ENCODE measurements around the gene HDAC4.

DNA sequence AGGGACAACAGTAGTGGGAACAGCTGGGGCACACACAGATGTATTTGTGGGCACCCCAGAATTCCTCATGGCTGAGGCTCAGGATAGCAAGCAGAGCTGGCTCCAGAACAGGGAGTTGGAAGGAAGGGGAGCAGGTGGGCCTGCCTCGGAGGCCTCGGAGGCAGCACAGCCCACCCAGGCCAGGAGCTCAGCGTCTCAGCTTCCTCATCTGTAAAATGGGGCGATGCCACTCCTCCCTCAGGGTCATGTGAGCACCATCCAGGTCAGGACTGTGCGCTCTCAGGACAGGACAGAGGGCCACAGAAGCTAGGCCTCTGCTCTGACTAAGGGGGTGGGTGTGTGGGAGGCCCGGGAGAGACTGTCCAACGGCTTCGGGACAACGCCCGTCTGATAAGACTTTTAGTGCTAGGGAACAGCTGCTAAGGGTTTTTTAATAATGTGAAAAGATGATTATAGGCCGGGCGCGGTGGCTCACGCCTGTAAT, 106.2 kb downstream of the HDAC4 start:
- TF ChIP-seq NR2F2 (IDR thresholded peaks at IDR 0.05), result no peak
- TF ChIP-seq CTCF (IDR thresholded peaks at IDR 0.05; ENCODE audit: low read depth, low read length, missing input control), result no peak
- TF ChIP-seq SP1 (IDR thresholded peaks at IDR 0.05), result no peak
- no peak for TF ChIP-seq REST (IDR thresholded peaks at IDR 0.05)
- TF ChIP-seq RXRA (IDR thresholded peaks at IDR 0.05), result no peak
- TF ChIP-seq JUND (IDR thresholded peaks at IDR 0.05), result no peak
- TF ChIP-seq EGR1 (IDR thresholded peaks at IDR 0.05; ENCODE audit: low read depth in 2 of 2), result no peak
- no peak for TF ChIP-seq YY1 (IDR thresholded peaks at IDR 0.05)
- no peak for TF ChIP-seq ATF3 (IDR thresholded peaks at IDR 0.05)
- no peak for TF ChIP-seq TAF1 (conservative IDR thresholded peaks at IDR 0.05)
- TF ChIP-seq, protein P1, sequence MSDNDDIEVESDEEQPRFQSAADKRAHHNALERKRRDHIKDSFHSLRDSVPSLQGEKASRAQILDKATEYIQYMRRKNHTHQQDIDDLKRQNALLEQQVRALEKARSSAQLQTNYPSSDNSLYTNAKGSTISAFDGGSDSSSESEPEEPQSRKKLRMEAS (IDR thresholded peaks at IDR 0.05), result no peak
- no peak for TF ChIP-seq FOXA1 (IDR thresholded peaks at IDR 0.05)
- TF ChIP-seq GABPA (IDR thresholded peaks at IDR 0.05 in 1 of 2, conservative IDR thresholded peaks at IDR 0.05 in 1 of 2), result no peak
- TF ChIP-seq HNF4A (conservative IDR thresholded peaks at IDR 0.05), result no peak
